Activated T-helper 2 cell treated with anti-CD3 and anti-CD28 coated beads, Interferon-gamma antibody, Interleukin-2, Interleukin-4, amounts not matched to agents 10 μg/mL and 5 μg/mL and 100 μg/mL, durations not matched to agents 14 hours and 24 hours and 36 hours (primary cell): Measurements from ENCODE around the gene COL11A1. TPM values are rescaled to one million over a fixed set of nuclear protein-coding genes. Genes with fewer than 3 reads are reported as not detected.
"Not testable (repeated sequence)": the region's sequence is repeated elsewhere in the genome, so short reads cannot be mapped to it uniquely, and the experiment has no call there.

Experiments used
- DNase-seq: peaks from one replicate; pipeline ENCODE4 v3.0.0; 2021; ENCODE audit warnings: low spot score
- H3K27ac Mint-ChIP-seq: one replicate; pipeline ENCODE4 v1.8.0; 2021; ENCODE audit warnings: mixed read lengths
- H3K27me3 Mint-ChIP-seq: one replicate; pipeline ENCODE4 v1.8.0; 2021; ENCODE audit warnings: low read depth, mixed read lengths
- H3K36me3 Mint-ChIP-seq: one replicate; pipeline ENCODE4 v1.8.0; 2021; ENCODE audit warnings: low read depth, mixed read lengths
- H3K4me1 Mint-ChIP-seq: one replicate; pipeline ENCODE4 v1.8.0; 2021; ENCODE audit warnings: low read depth, mixed read lengths
- H3K4me3 Mint-ChIP-seq: one replicate; pipeline ENCODE4 v1.8.0; 2021; ENCODE audit warnings: low read depth, mild to moderate bottlenecking, moderate library complexity, mixed read lengths
- H3K9me3 Mint-ChIP-seq: one replicate; pipeline ENCODE4 v1.8.0; 2021; ENCODE audit warnings: mixed read lengths
- intact Hi-C: fragments of 100-400 bp; cut with micrococcal nuclease; formaldehyde crosslinking; loops from one replicate; pipeline ENCODE4 v1.15.1; 2023
- total RNA-seq: library from RNA; stranded (reverse); gene quantifications from 2 replicates; pipeline ENCODE4 v1.2.3, GENCODE V29; 2022

The COL11A1 gene
- total RNA-seq, 1 donor from 2014 or later = not detected

DNA sequence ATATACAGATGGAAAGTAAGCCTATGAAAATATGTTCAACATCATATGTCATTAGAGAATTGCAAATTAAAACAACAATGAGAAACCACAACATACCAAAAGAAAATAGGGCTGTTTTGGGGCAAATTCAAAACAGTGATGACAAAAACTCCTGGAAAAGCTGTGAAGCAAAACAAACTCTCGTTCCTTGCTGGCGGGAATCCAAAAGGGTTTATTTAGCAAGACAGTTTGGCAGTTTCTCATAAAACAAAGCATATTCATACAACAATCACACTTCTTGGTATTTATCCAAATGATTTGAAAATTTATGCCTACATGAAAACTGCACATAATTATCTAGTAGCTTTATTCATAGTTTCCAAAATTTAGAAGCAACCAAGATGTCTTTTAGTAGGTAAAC is 44.4 kb downstream of the COL11A1 start:
- no peaks in the 10 kb centered on the region for H3K36me3 Mint-ChIP-seq
- H3K4me3 Mint-ChIP-seq = no peak overlapping the region
- intact Hi-C loops = no loop called here
- H3K4me1 Mint-ChIP-seq = no peaks in the 10 kb centered on the region
- H3K27ac Mint-ChIP-seq = no peak overlapping the region
- no peaks in the 10 kb centered on the region for H3K9me3 Mint-ChIP-seq
- DNase-seq = no peak
- no peaks in the 10 kb centered on the region for H3K27me3 Mint-ChIP-seq

DNA sequence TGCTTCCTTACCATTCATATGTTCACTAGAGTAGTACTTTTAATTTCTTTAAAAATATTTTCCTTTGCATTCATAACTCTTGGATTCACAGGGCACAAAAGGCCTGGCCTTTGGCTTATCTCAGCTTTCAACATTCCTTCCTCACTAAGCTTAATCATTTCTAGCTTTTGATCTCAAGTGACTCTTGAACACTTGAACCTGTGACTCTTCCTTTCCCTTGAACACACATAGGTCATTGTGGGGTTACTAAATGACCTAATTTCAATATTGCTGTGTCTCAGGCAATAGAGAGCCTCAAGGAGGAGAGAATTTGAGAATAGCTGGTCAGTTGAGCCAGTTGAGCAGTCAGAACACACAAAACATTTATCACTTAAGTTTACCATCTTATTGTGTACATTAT is 49.9 kb downstream of the COL11A1 start:
- Mint-ChIP-seq H3K27me3 (no peaks in the 10 kb centered on the region), H3K27ac (no peak overlapping the region), H3K4me3 (no peak overlapping the region), H3K4me1 (no peaks in the 10 kb centered on the region), H3K9me3 (no peaks in the 10 kb centered on the region), H3K36me3 (no peaks in the 10 kb centered on the region)
- DNase-seq = no peak
- intact Hi-C loops = no loop called here

DNA sequence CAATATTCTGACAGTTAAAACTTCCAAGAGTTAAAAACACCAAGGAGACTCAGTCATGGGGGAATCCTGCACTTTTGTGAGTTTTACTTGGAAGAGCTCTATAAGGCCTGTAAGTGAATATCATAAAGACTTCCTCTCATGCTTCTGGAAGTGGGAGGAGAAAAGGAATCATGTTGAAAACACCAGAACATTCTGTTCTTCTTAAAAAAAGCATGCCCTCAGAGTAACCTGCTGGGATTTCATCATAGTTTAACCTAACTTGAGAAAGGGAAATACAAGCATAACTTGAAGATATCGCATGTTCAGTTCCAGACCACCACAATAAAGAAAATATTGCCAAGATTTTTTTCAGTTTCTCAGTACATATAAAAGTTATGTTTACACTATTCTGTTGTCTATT is 51.9 kb downstream of the COL11A1 start:
- no peak overlapping the region for H3K27ac Mint-ChIP-seq
- H3K27me3 Mint-ChIP-seq = no peaks in the 10 kb centered on the region
- no peaks in the 10 kb centered on the region for H3K9me3 Mint-ChIP-seq
- no peak for DNase-seq
- no peaks in the 10 kb centered on the region for H3K4me1 Mint-ChIP-seq
- no peak overlapping the region for H3K4me3 Mint-ChIP-seq
- H3K36me3 Mint-ChIP-seq = no peaks in the 10 kb centered on the region
- intact Hi-C loops = no loop called here

DNA sequence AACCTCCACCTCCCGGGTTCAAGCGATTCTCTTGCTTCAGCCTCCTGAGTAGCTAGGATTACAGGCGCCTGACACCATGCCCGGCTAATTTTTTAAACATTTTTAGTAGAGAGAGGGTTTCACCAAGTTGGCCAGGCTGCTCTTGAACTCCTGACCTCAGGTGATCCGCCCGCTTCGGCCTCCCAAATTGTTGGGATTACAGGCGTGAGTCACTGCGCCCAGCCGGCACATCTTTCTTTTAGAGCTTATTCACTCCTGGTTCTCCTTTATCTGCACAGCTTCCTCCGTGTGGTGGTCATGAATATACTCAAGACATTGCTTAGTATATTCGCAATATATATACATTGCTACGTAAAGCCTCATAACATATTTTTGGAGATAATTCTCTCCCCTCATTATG is 80.2 kb downstream of the COL11A1 start:
- H3K27me3 Mint-ChIP-seq, H3K27ac Mint-ChIP-seq, H3K4me3 Mint-ChIP-seq, H3K4me1 Mint-ChIP-seq, H3K9me3 Mint-ChIP-seq, intact Hi-C loops, H3K36me3 Mint-ChIP-seq, DNase-seq: not testable (repeated sequence)

DNA sequence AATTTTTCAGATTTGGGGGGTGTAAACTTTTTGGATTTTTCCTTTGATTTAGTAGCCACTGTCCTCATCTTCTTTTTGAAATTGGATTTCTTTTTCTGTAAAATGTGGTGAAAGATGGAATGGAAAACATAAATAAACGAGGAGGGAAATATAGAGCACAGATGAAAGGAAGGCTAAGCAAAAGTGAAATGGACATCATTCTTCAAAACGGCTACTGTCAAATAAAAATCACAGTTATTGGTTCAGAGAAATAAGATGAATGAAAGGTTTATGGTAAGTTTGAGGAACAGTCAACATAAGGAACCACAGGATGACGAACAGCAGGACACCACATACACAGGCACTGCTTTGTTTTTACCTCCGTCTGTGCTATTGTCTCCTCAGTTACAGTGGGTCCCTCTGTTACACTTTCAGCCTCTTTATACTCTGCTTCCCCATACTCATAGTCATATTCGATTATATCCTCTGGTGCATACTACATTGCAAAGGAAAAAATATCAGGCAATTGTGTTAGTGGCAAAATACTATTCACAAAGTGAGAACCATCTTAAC is 82.4 kb downstream of the COL11A1 start:
- no peak overlapping the region for H3K4me3 Mint-ChIP-seq
- H3K27me3 Mint-ChIP-seq = no peaks in the 10 kb centered on the region
- no peak overlapping the region for H3K27ac Mint-ChIP-seq
- H3K36me3 Mint-ChIP-seq = no peaks in the 10 kb centered on the region
- DNase-seq = no peak
- intact Hi-C loops = no loop called here
- H3K9me3 Mint-ChIP-seq = no peaks in the 10 kb centered on the region
- no peaks in the 10 kb centered on the region for H3K4me1 Mint-ChIP-seq

DNA sequence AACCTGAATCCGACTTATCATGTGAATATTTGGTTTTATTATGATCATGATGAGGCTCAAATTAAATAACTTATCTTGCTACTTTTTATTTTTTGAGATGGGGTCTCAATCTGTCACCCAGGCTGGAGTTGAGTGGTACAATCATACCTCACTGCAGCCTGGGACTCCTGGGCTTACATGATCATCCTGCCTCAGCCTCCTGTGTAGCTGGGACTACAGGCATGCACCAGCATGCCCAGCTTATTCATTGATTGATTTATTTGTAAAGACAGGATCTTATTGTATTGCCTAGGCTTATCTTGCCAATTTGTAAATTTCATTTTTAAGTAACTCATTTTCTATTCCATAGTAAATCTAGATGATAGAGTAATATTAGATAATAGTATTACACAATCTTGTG is 84.3 kb downstream of the COL11A1 start:
- Mint-ChIP-seq H3K9me3 (no peaks in the 10 kb centered on the region), H3K27ac (no peak overlapping the region), H3K4me1 (no peaks in the 10 kb centered on the region), H3K27me3 (no peaks in the 10 kb centered on the region), H3K36me3 (no peaks in the 10 kb centered on the region), H3K4me3 (no peak overlapping the region)
- DNase-seq = no peak
- intact Hi-C loops = no loop called here

DNA sequence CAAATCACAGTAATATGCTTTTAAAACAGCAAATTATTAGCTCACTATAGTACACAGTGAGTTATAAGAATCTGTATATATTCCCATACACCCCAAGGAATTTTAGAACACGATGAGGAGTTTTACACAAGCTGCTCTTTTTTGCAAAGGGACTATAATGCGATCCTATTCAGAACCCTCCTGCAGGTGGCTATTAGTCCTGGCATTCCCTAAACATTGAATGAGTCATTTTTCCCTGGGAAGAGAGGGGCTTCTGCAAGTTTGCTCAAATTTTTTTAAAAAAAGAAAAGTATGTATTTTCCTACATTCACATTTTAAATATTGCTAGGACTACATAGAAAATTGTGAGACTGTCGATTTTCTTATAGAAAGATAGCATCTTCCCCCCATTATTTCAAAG is 106.3 kb downstream of the COL11A1 start:
- H3K36me3 Mint-ChIP-seq = no peaks in the 10 kb centered on the region
- H3K4me3 Mint-ChIP-seq = no peak overlapping the region
- H3K9me3 Mint-ChIP-seq = no peaks in the 10 kb centered on the region
- DNase-seq = no peak
- intact Hi-C loops = no loop called here
- H3K27ac Mint-ChIP-seq = no peak overlapping the region
- no peaks in the 10 kb centered on the region for H3K4me1 Mint-ChIP-seq
- H3K27me3 Mint-ChIP-seq = no peaks in the 10 kb centered on the region

DNA sequence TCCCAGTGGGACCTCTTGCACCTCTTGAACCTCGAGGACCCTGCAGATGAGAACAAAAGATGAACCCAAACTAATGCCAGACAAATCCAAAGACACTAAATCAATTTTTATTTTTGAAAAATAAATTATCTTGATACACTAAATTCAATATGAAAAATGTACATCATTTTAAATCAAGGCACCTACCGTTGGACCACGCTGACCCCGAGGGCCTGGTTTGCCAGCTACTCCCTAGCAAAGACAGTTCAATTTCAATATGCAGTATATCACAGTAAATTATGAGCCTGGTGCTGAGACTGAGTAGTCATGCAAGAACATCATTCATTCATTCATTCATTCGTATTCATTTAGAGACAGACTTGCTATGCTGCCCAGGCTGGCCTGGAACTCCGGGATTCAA is 129.4 kb downstream of the COL11A1 start:
- Mint-ChIP-seq H3K27ac (no peak overlapping the region), H3K36me3 (no peaks in the 10 kb centered on the region), H3K27me3 (no peaks in the 10 kb centered on the region), H3K4me1 (no peaks in the 10 kb centered on the region), H3K4me3 (no peak overlapping the region), H3K9me3 (no peaks in the 10 kb centered on the region)
- DNase-seq = no peak
- intact Hi-C loops = no loop called here

DNA sequence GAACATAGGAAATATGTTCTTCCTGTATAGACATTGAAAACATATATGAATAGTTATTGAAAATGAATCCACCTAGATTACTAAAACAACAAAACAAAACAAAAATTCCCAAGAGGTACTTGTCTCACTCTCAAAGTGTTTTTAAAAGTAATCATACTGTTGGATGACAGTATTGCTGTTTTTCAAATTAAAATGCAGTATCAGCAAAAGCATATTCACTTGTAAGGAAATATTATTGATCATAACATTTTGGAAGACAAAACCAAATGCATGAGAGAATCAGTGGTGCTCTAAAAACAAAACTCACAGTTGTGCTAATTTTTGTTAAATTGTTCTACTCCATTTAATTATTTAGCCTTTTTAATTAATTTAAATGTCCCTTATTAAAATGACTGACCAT is 131.0 kb downstream of the COL11A1 start:
- no peak for DNase-seq
- Mint-ChIP-seq H3K27ac (no peak overlapping the region), H3K27me3 (no peaks in the 10 kb centered on the region), H3K36me3 (no peaks in the 10 kb centered on the region), H3K4me3 (no peak overlapping the region), H3K9me3 (no peaks in the 10 kb centered on the region), H3K4me1 (no peaks in the 10 kb centered on the region)
- intact Hi-C loops = no loop called here

DNA sequence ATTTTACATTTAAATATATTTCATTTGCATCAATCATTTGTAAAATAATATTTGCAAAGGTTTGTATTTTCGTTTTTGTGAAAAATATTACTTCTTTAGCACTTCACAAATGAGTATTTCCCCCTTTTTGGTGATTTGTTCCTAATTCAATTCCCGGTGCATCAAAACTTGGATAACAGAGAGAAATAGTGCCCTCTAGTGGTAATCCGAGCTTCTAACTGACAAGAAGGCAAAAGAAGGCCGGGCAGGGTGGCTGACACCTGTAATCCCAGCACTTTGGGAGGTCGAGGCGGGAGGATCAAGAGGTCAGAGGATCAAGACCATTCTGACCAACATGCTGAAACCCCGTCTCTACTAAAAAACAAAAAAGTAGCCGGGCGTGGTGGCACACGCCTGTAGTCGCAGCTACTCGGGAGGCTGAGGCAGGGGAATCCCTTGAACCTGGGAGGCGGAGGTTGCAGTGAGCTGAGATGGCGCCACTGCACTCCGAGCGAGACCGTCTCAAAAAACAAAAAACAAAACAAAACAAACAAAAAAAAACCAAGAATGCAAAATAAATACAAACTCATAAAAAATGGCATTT is 137.7 kb downstream of the COL11A1 start:
- no peaks in the 10 kb centered on the region for H3K27me3 Mint-ChIP-seq
- H3K4me1 Mint-ChIP-seq = no peaks in the 10 kb centered on the region
- DNase-seq = no peak
- no peaks in the 10 kb centered on the region for H3K36me3 Mint-ChIP-seq
- no peak overlapping the region for H3K4me3 Mint-ChIP-seq
- no peak overlapping the region for H3K27ac Mint-ChIP-seq
- H3K9me3 Mint-ChIP-seq = no peaks in the 10 kb centered on the region
- intact Hi-C loops = loop anchor here (5.0 kb wide), 1 partner anchor 1448 kb away; no protein-coding TSS in a partner anchor

DNA sequence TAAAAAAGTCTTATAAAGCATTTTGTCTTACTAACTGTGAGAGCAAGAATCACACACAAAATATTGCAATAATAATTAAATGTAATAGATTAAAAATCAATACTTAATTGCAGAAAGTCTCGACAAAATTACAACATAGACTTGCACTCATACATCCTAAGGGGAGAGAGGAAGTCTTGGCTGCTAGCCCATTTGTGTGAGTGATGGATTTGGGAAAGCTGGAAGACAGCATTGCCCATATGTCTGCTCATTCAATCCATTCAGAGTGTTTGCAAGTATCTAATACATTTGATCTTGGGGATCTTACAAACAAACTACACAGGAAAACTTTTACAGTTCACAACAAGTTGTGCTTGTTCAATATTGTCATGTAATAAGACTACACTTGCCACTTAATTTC is 140.5 kb downstream of the COL11A1 start:
- H3K36me3 Mint-ChIP-seq = no peaks in the 10 kb centered on the region
- H3K4me1 Mint-ChIP-seq = no peaks in the 10 kb centered on the region
- intact Hi-C loops = no loop called here
- DNase-seq = no peak
- no peak overlapping the region for H3K27ac Mint-ChIP-seq
- no peaks in the 10 kb centered on the region for H3K27me3 Mint-ChIP-seq
- H3K4me3 Mint-ChIP-seq = no peak overlapping the region
- H3K9me3 Mint-ChIP-seq = no peaks in the 10 kb centered on the region

DNA sequence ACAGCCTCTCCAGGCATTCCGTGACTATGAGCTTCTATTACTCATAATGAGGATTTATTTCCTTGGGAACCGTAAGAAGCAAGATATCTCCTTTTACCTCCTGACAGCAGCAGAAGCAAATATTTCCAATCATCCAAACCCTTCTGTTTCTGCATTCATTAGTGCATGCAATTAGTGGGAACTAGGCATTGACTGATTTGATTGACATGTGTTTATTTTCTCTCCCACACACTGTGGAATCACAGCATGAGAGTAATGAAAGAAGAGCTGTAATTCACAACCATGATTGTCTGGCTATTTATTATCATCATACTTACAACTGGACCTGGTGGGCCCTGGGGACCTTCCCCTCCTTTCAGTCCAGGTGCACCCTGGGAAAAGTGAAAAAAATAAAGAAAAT is 146.8 kb downstream of the COL11A1 start:
- Mint-ChIP-seq H3K27me3 (no peaks in the 10 kb centered on the region), H3K9me3 (no peaks in the 10 kb centered on the region), H3K36me3 (no peaks in the 10 kb centered on the region), H3K4me1 (no peaks in the 10 kb centered on the region), H3K4me3 (no peak overlapping the region), H3K27ac (no peak overlapping the region)
- DNase-seq = no peak
- intact Hi-C loops = no loop called here

DNA sequence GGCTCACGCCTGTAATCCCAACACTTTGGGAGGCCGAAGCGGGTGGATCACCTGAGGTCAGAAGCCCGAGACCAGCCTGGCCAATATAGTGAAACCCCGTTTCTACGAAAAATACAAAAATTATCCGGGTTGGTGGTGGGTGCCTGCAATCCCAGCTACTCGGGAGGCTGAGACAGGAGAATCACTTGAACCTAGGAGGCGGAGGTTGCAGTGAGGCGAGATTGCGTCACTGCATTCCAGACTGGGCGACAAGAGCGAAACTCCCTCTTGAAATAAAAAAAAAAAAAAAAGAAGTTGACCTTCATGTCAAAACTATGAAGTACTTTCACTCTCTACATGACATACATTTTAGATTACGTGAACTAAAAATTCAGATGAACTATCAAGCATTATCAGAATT is 153.7 kb downstream of the COL11A1 start:
- Mint-ChIP-seq H3K4me3 (no peak overlapping the region), H3K27ac (no peak overlapping the region), H3K27me3 (no peaks in the 10 kb centered on the region), H3K36me3 (no peaks in the 10 kb centered on the region), H3K9me3 (no peaks in the 10 kb centered on the region), H3K4me1 (no peaks in the 10 kb centered on the region)
- intact Hi-C loops = no loop called here
- DNase-seq = no peak

DNA sequence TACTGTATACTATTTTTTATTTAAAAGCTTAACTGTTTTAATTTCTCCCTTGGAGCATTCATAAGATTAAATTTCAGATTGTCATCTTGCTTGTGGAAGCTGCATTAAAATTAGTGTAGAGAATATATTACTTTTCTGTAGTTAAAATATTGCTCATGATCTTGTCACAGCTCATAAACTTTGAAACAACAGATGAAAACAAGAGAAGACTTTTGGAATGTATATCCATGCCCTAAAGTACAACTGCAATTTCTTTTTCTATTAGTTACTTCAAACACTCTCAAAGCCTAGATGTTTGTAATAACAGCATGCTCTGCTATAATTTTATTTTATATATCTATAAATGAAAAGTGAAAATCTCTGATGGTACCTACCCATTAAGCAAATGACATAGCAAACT is 155.9 kb downstream of the COL11A1 start:
- DNase-seq = no peak
- no peak overlapping the region for H3K4me3 Mint-ChIP-seq
- H3K27ac Mint-ChIP-seq = no peak overlapping the region
- no peaks in the 10 kb centered on the region for H3K4me1 Mint-ChIP-seq
- no peaks in the 10 kb centered on the region for H3K27me3 Mint-ChIP-seq
- H3K36me3 Mint-ChIP-seq = no peaks in the 10 kb centered on the region
- intact Hi-C loops = no loop called here
- no peaks in the 10 kb centered on the region for H3K9me3 Mint-ChIP-seq
